ENCODE results near the gene FSTL4. TPM values are rescaled to one million over a fixed set of nuclear protein-coding genes. Genes with fewer than 3 reads are reported as not detected.

The FSTL4 gene
- total and polyA plus RNA-seq, 2 of the 4 experiments (the other 2 are of a cell fraction), result 0.18 TPM; not detected in 1

DNA sequence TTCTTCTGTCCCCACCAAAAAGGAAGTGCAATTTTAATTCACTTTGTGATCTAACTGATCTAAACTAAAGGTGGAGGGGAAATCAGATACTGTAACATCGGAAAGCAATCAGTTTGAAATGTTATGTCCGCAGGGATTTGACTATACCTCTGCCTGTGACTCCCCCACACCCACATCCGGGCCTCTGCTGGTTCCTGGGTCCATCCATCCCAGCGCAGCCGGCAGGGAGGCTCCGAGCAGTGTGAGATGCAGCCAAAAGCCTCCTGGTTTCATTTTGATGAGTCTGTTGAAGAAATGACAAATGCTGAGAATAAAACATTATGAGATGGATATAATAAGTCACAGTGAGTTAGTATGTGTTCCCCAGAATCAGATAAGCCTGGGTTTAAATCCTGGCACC lies 8.6 kb downstream of the FSTL4 start:
- H3K4me3 ChIP-seq (ENCODE audit: insufficient read depth, low read depth, low read length), result no peak overlapping the region
- no peak overlapping the region for H2BK15ac ChIP-seq (ENCODE audit: low read depth, low read length)
- H3K4me2 ChIP-seq (ENCODE audit: low read depth, low read length), result no peak overlapping the region
- ChIA-PET POLR2A (ENCODE audit: unreplicated experiment) (no interaction called here), CTCF (no interaction called here)
- no peak for DNase-seq
- no peaks in the 10 kb centered on the region for H3K36me3 ChIP-seq (ENCODE audit: control insufficient read depth, insufficient read depth, low read length)
- no peak overlapping the region for H3K4ac ChIP-seq (ENCODE audit: low read depth, low read length)
- no CpG with 5 or more reads among the region's 6 CpGs for WGBS, 2 experiments (ENCODE audit: extremely low coverage in 2 of 2, insufficient read length in 1 of 2)
- no peak overlapping the region for H2BK5ac ChIP-seq (ENCODE audit: low read depth, low read length, poor library complexity, severe bottlenecking)
- H3K79me1 ChIP-seq (ENCODE audit: low read depth in 1 of 2, low read length in 2 of 2), result no peaks in the 10 kb centered on the region
- H3K18ac ChIP-seq (ENCODE audit: low read depth, low read length), result no peak overlapping the region
- in situ Hi-C loops (cut with MboI; ENCODE audit: low sequenced_read_pairs) (no loop called here), intact Hi-C loops (cut with micrococcal nuclease) (no loop called here), dilution Hi-C loops (cut with HindIII; ENCODE audit: low sequenced_read_pairs, unreplicated experiment) (no loop called here)
- no peak overlapping the region for H2BK120ac ChIP-seq (ENCODE audit: low read depth, low read length)
- no peaks in the 10 kb centered on the region for H3K9me3 ChIP-seq (ENCODE audit: control insufficient read depth, insufficient read depth, low read length)
- BruUV-seq (replicated peaks), result no TSS peak
- H3K23ac ChIP-seq (ENCODE audit: low read depth, low read length), result no peak overlapping the region
- H3K4me1 ChIP-seq (ENCODE audit: control insufficient read depth, insufficient read depth, low read length), result no peaks in the 10 kb centered on the region
- no peaks in the 10 kb centered on the region for H3K9me1 ChIP-seq (ENCODE audit: insufficient read depth, low read length)
- H4K8ac ChIP-seq (ENCODE audit: low read depth in 2 of 2, low read length in 2 of 2), result no peak overlapping the region
- TF ChIP-seq RCOR1 (IDR thresholded peaks at IDR 0.05; ENCODE audit: insufficient replicate concordance, low read length), result no peak
- no peak for TF ChIP-seq BHLHE40 (IDR thresholded peaks at IDR 0.05; ENCODE audit: low read depth, low read length)
- no peak for TF ChIP-seq MAFK (IDR thresholded peaks at IDR 0.05; ENCODE audit: low read depth, low read length)
- TF ChIP-seq MXI1 (IDR thresholded peaks at IDR 0.05; ENCODE audit: borderline replicate concordance, low read depth, low read length), result no peak
- no peak for TF ChIP-seq CEBPB (IDR thresholded peaks at IDR 0.05; ENCODE audit: low read depth, low read length)
- no peak for TF ChIP-seq MAZ (IDR thresholded peaks at IDR 0.05; ENCODE audit: borderline replicate concordance, low read depth, low read length)
- TF ChIP-seq SMC3 (IDR thresholded peaks at IDR 0.05; ENCODE audit: low read depth, low read length), result no peak
- TF ChIP-seq RFX5 (IDR thresholded peaks at IDR 0.05; ENCODE audit: low read depth, low read length), result no peak
- TF ChIP-seq CHD1 (IDR thresholded peaks at IDR 0.05; ENCODE audit: low read depth, low read length), result no peak
- TF ChIP-seq, protein P1, sequence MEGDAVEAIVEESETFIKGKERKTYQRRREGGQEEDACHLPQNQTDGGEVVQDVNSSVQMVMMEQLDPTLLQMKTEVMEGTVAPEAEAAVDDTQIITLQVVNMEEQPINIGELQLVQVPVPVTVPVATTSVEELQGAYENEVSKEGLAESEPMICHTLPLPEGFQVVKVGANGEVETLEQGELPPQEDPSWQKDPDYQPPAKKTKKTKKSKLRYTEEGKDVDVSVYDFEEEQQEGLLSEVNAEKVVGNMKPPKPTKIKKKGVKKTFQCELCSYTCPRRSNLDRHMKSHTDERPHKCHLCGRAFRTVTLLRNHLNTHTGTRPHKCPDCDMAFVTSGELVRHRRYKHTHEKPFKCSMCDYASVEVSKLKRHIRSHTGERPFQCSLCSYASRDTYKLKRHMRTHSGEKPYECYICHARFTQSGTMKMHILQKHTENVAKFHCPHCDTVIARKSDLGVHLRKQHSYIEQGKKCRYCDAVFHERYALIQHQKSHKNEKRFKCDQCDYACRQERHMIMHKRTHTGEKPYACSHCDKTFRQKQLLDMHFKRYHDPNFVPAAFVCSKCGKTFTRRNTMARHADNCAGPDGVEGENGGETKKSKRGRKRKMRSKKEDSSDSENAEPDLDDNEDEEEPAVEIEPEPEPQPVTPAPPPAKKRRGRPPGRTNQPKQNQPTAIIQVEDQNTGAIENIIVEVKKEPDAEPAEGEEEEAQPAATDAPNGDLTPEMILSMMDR (conservative IDR thresholded peaks at IDR 0.05; ENCODE audit: low read depth, low read length), result no peak
- no peak for TF ChIP-seq NFE2L2 (IDR thresholded peaks at IDR 0.05; ENCODE audit: low read depth, low read length)
- TF ChIP-seq POLR2A (IDR thresholded peaks at IDR 0.05; ENCODE audit: low read depth, low read length), result no peak
- TF ChIP-seq, protein P2, sequence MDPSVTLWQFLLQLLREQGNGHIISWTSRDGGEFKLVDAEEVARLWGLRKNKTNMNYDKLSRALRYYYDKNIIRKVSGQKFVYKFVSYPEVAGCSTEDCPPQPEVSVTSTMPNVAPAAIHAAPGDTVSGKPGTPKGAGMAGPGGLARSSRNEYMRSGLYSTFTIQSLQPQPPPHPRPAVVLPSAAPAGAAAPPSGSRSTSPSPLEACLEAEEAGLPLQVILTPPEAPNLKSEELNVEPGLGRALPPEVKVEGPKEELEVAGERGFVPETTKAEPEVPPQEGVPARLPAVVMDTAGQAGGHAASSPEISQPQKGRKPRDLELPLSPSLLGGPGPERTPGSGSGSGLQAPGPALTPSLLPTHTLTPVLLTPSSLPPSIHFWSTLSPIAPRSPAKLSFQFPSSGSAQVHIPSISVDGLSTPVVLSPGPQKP (IDR thresholded peaks at IDR 0.05; ENCODE audit: borderline replicate concordance, low read depth, low read length), result no peak
- H2AK5ac ChIP-seq (ENCODE audit: low read depth, low read length), result no peak overlapping the region
- no peak overlapping the region for H3K56ac ChIP-seq (ENCODE audit: extremely low read depth, insufficient read depth, low read length)
- peaks cover 3% of the 10 kb centered on the region; the same call in 1 of the 2 replicates for H3K27me3 ChIP-seq (ENCODE audit: control insufficient read depth, insufficient read depth, low read length)
- no peak overlapping the region for H3K14ac ChIP-seq (replicated peaks; ENCODE audit: low read depth, low read length)
- no peak overlapping the region for H2BK20ac ChIP-seq (ENCODE audit: low read depth, low read length)
- H2AFZ ChIP-seq (replicated peaks; ENCODE audit: low read length, poor library complexity), result no peak overlapping the region
- H2AK9ac ChIP-seq (replicated peaks; ENCODE audit: low read depth, low read length, poor library complexity), result no peak overlapping the region
- no peak for ATAC-seq (ENCODE audit: low read depth)
- H3K9ac ChIP-seq (ENCODE audit: low read depth, low read length), result no peak overlapping the region
- no peak overlapping the region for H4K91ac ChIP-seq (ENCODE audit: insufficient read depth, low read depth, low read length)
- H4K20me1 ChIP-seq (ENCODE audit: insufficient read depth, low read length), result no peaks in the 10 kb centered on the region
- no peak overlapping the region for H3K27ac ChIP-seq (ENCODE audit: insufficient read depth, low read length)
- H4K5ac ChIP-seq (ENCODE audit: low read depth, low read length), result no peak overlapping the region

All from IMR-90 (cell line).